ENCODE measurements around the gene RECQL. TPM values are rescaled to one million over a fixed set of nuclear protein-coding genes. Genes with fewer than 3 reads are reported as not detected.
"Not testable (repeated sequence)": the region's sequence is repeated elsewhere in the genome, so short reads cannot be mapped to it uniquely, and the experiment has no call there.

RECQL gene
- total and polyA plus RNA-seq, 11 donors, result 9.0 to 39.3 (median 22.6) TPM

DNA sequence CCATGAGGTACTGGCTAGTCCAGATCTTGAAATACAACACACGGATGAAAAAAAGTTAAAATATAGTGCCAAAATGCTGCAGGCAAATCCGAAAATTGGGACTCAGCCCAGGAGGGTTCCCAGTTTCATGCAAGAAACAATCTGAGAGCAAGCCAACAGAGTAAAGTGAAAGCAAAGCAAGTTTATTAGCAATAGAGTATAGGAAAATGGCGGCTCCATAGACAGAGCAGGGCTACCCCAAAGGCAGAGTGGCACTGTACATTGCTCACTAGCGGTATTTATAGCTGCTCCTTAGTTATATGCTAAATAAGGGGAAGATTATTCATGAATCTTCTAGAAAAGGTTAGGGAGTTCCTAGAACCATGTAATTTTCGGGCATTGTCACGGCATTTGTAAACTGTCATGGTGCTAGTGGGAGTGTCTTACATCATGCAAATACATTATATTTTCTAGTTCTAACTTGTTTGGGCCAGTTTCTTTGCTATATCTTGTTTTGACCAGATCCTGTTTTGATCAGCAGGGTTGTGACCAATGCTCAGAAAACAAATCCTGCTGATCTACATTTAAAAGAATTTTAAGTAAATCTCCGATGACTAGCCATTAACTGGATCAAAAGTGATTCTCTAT lies 29.1 kb downstream of the RECQL start:
- no peaks in the 10 kb centered on the region for H3K27me3 ChIP-seq
- ATAC-seq, result no peak
- no peak overlapping the region for H3K27ac ChIP-seq
- DNase-seq, result no peak
- no peak for TF ChIP-seq POLR2A (IDR thresholded peaks at IDR 0.05)
- TF ChIP-seq, protein P1, sequence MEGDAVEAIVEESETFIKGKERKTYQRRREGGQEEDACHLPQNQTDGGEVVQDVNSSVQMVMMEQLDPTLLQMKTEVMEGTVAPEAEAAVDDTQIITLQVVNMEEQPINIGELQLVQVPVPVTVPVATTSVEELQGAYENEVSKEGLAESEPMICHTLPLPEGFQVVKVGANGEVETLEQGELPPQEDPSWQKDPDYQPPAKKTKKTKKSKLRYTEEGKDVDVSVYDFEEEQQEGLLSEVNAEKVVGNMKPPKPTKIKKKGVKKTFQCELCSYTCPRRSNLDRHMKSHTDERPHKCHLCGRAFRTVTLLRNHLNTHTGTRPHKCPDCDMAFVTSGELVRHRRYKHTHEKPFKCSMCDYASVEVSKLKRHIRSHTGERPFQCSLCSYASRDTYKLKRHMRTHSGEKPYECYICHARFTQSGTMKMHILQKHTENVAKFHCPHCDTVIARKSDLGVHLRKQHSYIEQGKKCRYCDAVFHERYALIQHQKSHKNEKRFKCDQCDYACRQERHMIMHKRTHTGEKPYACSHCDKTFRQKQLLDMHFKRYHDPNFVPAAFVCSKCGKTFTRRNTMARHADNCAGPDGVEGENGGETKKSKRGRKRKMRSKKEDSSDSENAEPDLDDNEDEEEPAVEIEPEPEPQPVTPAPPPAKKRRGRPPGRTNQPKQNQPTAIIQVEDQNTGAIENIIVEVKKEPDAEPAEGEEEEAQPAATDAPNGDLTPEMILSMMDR (IDR thresholded peaks at IDR 0.05), result no peak
- 92 to 97% (median 94%) methylated on average over 7 of the region's 7 CpGs for WGBS, 4 donors
- peaks cover 0 to 98% (median 94%) of the 10 kb centered on the region in 9 donors for H3K36me3 ChIP-seq
- no peaks in the 10 kb centered on the region for H3K4me1 ChIP-seq
- H3K9me3 ChIP-seq, result no peaks in the 10 kb centered on the region
- H3K4me3 ChIP-seq, result no peak overlapping the region
- intact Hi-C loops (cut with DNase I), result no loop called here

DNA sequence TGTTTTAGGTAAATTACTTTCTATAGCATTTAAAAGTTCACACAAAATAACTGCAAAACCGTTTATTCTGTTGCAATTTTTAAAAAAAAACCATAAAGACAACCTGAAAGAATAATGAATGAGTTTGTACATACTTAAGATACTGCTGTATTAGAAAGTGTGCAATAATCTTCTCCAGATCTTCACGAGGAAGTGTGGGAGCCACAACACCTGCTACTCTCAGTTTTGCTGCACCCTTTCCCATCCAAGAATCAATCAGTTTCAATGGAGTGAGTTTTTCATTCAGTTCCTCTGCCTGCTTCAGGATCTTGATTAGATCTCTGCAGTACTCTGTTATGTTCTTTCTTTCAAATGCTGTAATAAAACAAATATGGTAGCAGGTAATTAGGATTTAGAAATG lies 30.1 kb downstream of the RECQL start:
- DNase-seq (no peak), ATAC-seq (no peak)
- H3K9me3 ChIP-seq, result no peaks in the 10 kb centered on the region
- TF ChIP-seq, protein P1 (IDR thresholded peaks at IDR 0.05), result no peak
- no peak for TF ChIP-seq POLR2A (IDR thresholded peaks at IDR 0.05)
- H3K27ac ChIP-seq, result no peak overlapping the region
- H3K36me3 ChIP-seq, result peaks cover 0 to 96% (median 91%) of the 10 kb centered on the region in 9 donors
- H3K27me3 ChIP-seq, result no peaks in the 10 kb centered on the region
- no peaks in the 10 kb centered on the region for H3K4me1 ChIP-seq
- H3K4me3 ChIP-seq, result no peak overlapping the region
- intact Hi-C loops (cut with DNase I), result no loop called here
- 80 to 86% (median 83%) methylated on average over 2 of the region's 2 CpGs for WGBS, 4 donors

DNA sequence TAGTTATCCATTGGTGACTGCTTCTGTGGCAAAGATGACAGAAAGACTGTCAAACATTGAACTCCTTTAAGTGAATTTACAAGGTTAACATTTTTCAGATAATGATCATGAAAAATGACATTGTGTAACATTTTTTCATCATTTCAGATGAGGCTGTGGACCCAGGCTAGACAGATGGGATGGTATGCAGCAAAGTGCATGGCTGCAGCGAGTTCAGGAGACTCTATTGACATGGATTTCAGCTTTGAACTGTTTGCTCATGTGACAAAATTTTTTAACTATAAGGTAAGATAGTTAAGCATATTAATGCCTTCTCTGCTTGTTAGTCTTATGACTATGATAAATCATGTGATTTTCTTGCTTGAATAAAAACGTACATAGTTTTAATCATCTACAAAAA lies 34.1 kb downstream of the RECQL start:
- H3K36me3 ChIP-seq, result peaks cover 0 to 81% (median 75%) of the 10 kb centered on the region in 9 donors
- intact Hi-C loops (cut with DNase I); H3K4me1 ChIP-seq; ATAC-seq; DNase-seq; H3K27me3 ChIP-seq; H3K4me3 ChIP-seq; H3K27ac ChIP-seq; H3K9me3 ChIP-seq: not testable (repeated sequence)
- WGBS, 4 donors, result 88 to 94% (median 90%) methylated on average over 2 of the region's 2 CpGs

DNA sequence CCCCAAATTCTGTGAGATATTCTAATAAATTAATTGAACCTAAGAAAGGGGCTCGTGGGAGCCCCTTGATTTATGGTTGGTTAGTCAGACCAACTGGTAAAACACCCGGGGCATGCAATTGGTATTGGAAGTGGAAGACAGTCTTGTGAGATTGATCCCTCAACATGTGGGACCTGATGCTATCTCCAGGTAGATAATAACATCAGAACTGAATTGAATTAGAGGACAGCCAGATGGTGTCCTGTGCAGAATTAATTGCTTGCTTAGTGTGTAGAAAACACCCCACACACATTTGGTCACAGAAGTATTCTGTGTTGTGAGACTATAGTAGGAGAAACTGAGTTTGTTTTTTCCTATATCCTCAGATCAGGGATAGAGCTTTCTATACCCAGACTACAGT lies 42.0 kb downstream of the RECQL start:
- no peaks in the 10 kb centered on the region for H3K27me3 ChIP-seq
- no peak overlapping the region for H3K27ac ChIP-seq
- peaks cover 0 to 7% (median 0%) of the 10 kb centered on the region in 12 donors for H3K4me1 ChIP-seq
- intact Hi-C loops (cut with DNase I), result no loop called here
- H3K9me3 ChIP-seq, result no peaks in the 10 kb centered on the region
- DNase-seq (no peak), ATAC-seq (no peak)
- peaks cover 0 to 98% (median 96%) of the 10 kb centered on the region in 9 donors for H3K36me3 ChIP-seq
- TF ChIP-seq POLR2A (IDR thresholded peaks at IDR 0.05), result no peak
- TF ChIP-seq, protein P1 (IDR thresholded peaks at IDR 0.05), result no peak
- 93 to 98% (median 97%) methylated on average over 2 of the region's 2 CpGs for WGBS, 4 donors
- no peak overlapping the region for H3K4me3 ChIP-seq

DNA sequence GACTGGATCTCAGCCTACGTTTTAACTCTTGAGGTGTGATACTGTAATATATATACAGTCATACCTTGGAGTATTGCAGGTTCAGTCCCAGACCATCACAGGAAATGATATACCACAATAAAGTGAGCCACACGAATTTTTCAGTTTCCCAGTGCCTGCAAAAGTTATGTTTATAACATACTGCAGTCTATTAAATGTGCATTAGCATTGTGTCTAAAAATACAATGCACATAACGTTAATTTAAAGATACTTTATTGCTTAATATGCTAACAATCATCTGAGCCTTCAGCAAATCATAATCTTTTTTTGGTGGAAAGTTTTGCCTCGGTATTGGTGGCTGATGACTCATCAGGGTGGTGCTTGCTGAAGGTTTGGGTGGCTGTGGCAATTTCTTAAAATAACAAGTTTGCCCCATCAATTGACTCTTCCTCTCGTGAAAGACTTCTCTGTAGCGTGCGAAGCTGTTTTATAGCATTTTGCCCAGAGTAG lies 45.1 kb downstream of the RECQL start:
- intact Hi-C loops (cut with DNase I), result no loop called here
- no peak for TF ChIP-seq POLR2A (IDR thresholded peaks at IDR 0.05)
- TF ChIP-seq, protein P1 (IDR thresholded peaks at IDR 0.05), result no peak
- Histone ChIP-seq H3K36me3 (peaks cover 0 to 98% (median 86%) of the 10 kb centered on the region in 9 donors), H3K4me3 (no peak overlapping the region), H3K9me3 (no peaks in the 10 kb centered on the region), H3K27ac (peak overlapping the region in 1 of 12 donors; percentile 53), H3K4me1 (peaks cover 0 to 7% (median 0%) of the 10 kb centered on the region in 12 donors), H3K27me3 (no peaks in the 10 kb centered on the region)
- DNase-seq, result no peak
- 66 to 71% (median 70%) methylated on average over 7 of the region's 7 CpGs for WGBS, 4 donors
- no peak for ATAC-seq
